IMR-90 (cell line): ENCODE data around the gene POLR3K. TPM values are rescaled to one million over a fixed set of nuclear protein-coding genes. Genes with fewer than 3 reads are reported as not detected.

Experiments
- ATAC-seq: fragments of 200-7000 bp; cut with Tn5 transposase; 2 replicates; pipeline ENCODE4 v1.9.1; 2020; ENCODE audit warnings: low read depth, mild to moderate bottlenecking, moderate library complexity
- BruUV-seq: library from RNA; stranded (reverse); fragments of 400-500 nt; replicated peaks from 2 replicates; lab custom pipeline; 2021; lab: Mats Ljungman, UMichigan
- CTCF ChIA-PET: fragments of 300-600 bp; formaldehyde crosslinking; extraction: SDS; loops from one replicate; lab custom pipeline; 2021; ENCODE audit warnings: antibody characterized with exemption; lab: Yijun Ruan, JAX
- POLR2A ChIA-PET: fragments of 300-600 bp; sonication (Branson Sonifier 250); formaldehyde crosslinking; loops from one replicate; lab custom pipeline; 2022; ENCODE audit warnings: antibody characterized with exemption; ENCODE audit not compliant: unreplicated experiment; lab: Charles Lee
- DNase-seq: peaks from one replicate; pipeline ENCODE4 v3.0.0; 2013
- H2AFZ ChIP-seq: replicated peaks from 2 replicates; pipeline ENCODE3; 2013; ENCODE audit warnings: low read length, mild to moderate bottlenecking; ENCODE audit not compliant: poor library complexity
- H2AK5ac ChIP-seq: 2 replicates; pipeline ENCODE4 v1.6.1; 2013; ENCODE audit warnings: low read depth, low read length, inconsistent platforms
- H2AK9ac ChIP-seq: replicated peaks from 2 replicates; pipeline ENCODE3; 2013; ENCODE audit warnings: mild to moderate bottlenecking, low read depth, low read length, moderate library complexity; ENCODE audit not compliant: poor library complexity
- H2BK120ac ChIP-seq: 2 replicates; pipeline ENCODE4 v1.6.1; 2013; ENCODE audit warnings: low read depth, low read length, inconsistent platforms
- H2BK15ac ChIP-seq: 3 replicates; pipeline ENCODE4 v1.6.1; 2013; ENCODE audit warnings: low read depth, low read length, inconsistent platforms
- H2BK20ac ChIP-seq: 2 replicates; pipeline ENCODE4 v1.6.1; 2013; ENCODE audit warnings: low read depth, mild to moderate bottlenecking, inconsistent platforms, low read length, moderate library complexity
- H2BK5ac ChIP-seq: 2 replicates; pipeline ENCODE4 v1.6.1; 2013; ENCODE audit warnings: mild to moderate bottlenecking, low read depth, low read length, inconsistent platforms; ENCODE audit not compliant: poor library complexity, severe bottlenecking
- H3K14ac ChIP-seq: replicated peaks from 2 replicates; pipeline ENCODE4 v1.6.1; 2013; ENCODE audit warnings: low read depth, low read length, inconsistent platforms
- H3K18ac ChIP-seq: 2 replicates; pipeline ENCODE4 v1.6.1; 2013; ENCODE audit warnings: low read depth, low read length, control low read depth
- H3K23ac ChIP-seq: 2 replicates; pipeline ENCODE4 v1.6.1; 2013; ENCODE audit warnings: low read depth, low read length, inconsistent platforms
- H3K27ac ChIP-seq: 2 replicates; pipeline ENCODE4 v1.5.1; 2013; ENCODE audit warnings: mild to moderate bottlenecking, control low read depth, low read length; ENCODE audit not compliant: insufficient read depth
- H3K27me3 ChIP-seq: 2 replicates; pipeline ENCODE4 v1.6.1; 2013; ENCODE audit warnings: low read length; ENCODE audit not compliant: control insufficient read depth, insufficient read depth
- H3K36me3 ChIP-seq: 2 replicates; pipeline ENCODE4 v1.6.1; 2013; ENCODE audit warnings: low read length, mixed read lengths; ENCODE audit not compliant: control insufficient read depth, insufficient read depth
- H3K4ac ChIP-seq: 2 replicates; pipeline ENCODE4 v1.6.1; 2013; ENCODE audit warnings: low read depth, low read length, inconsistent platforms
- H3K4me1 ChIP-seq: 2 replicates; pipeline ENCODE4 v1.6.1; 2013; ENCODE audit warnings: low read length, mixed read lengths; ENCODE audit not compliant: control insufficient read depth, insufficient read depth
- H3K4me2 ChIP-seq: 2 replicates; pipeline ENCODE4 v1.6.1; 2013; ENCODE audit warnings: low read depth, mild to moderate bottlenecking, control low read depth, low read length, moderate library complexity
- H3K4me3 ChIP-seq: 2 replicates; pipeline ENCODE4 v1.5.1; 2013; ENCODE audit warnings: low read depth, mild to moderate bottlenecking, control low read depth, low read length, moderate library complexity; ENCODE audit not compliant: insufficient read depth
- H3K56ac ChIP-seq: 2 replicates; pipeline ENCODE4 v1.6.1; 2013; ENCODE audit warnings: low read length, inconsistent platforms; ENCODE audit not compliant: insufficient read depth; ENCODE audit errors: extremely low read depth
- H3K79me1 ChIP-seq, 2 experiments: 2 replicates each; pipeline ENCODE4 v1.6.1; 2013; ENCODE audit warnings: low read length in 2 of 2, inconsistent platforms in 1 of 2, low read depth in 1 of 2
- H3K9ac ChIP-seq: 2 replicates; pipeline ENCODE4 v1.6.1; 2013; ENCODE audit warnings: low read depth, low read length, control low read depth
- H3K9me1 ChIP-seq: 2 replicates; pipeline ENCODE4 v1.6.1; 2013; ENCODE audit warnings: low read length, inconsistent platforms; ENCODE audit not compliant: insufficient read depth
- H3K9me3 ChIP-seq: 2 replicates; pipeline ENCODE4 v1.6.1; 2013; ENCODE audit warnings: low read length; ENCODE audit not compliant: control insufficient read depth, insufficient read depth
- H4K20me1 ChIP-seq: 2 replicates; pipeline ENCODE4 v1.6.1; 2013; ENCODE audit warnings: low read length, inconsistent platforms; ENCODE audit not compliant: insufficient read depth
- H4K5ac ChIP-seq: 2 replicates; pipeline ENCODE4 v1.6.1; 2013; ENCODE audit warnings: mild to moderate bottlenecking, low read depth, low read length, control low read depth
- H4K8ac ChIP-seq, 2 experiments: 2 replicates each; pipeline ENCODE4 v1.6.1; 2013; ENCODE audit warnings: low read depth in 2 of 2, low read length in 2 of 2, control low read depth in 1 of 2, inconsistent platforms in 1 of 2
- H4K91ac ChIP-seq: 2 replicates; pipeline ENCODE4 v1.6.1; 2013; ENCODE audit warnings: low read depth, low read length, inconsistent platforms; ENCODE audit not compliant: insufficient read depth
- CEBPB ChIP-seq: IDR thresholded peaks from 2 replicates; pipeline ENCODE4 v1.6.1; 2012; ENCODE audit warnings: low read depth, low read length, improper control_type of control experiment
- CHD1 ChIP-seq: IDR thresholded peaks from 2 replicates; pipeline ENCODE4 v1.6.1; 2012; ENCODE audit warnings: low read depth, low read length, improper control_type of control experiment
- FOS ChIP-seq: fragments of 150-350 bp; IDR thresholded peaks from 2 replicates; pipeline ENCODE4 v1.6.1; 2016; ENCODE audit warnings: low read depth, low read length
- MAFK ChIP-seq: IDR thresholded peaks from 2 replicates; pipeline ENCODE4 v1.6.1; 2012; ENCODE audit warnings: low read depth, low read length, improper control_type of control experiment
- MXI1 ChIP-seq: IDR thresholded peaks from 2 replicates; pipeline ENCODE4 v1.6.1; 2012; ENCODE audit warnings: low read depth, mild to moderate bottlenecking, low read length, moderate library complexity, borderline replicate concordance
- NFE2L2 ChIP-seq: fragments of 150-350 bp; IDR thresholded peaks from 2 replicates; pipeline ENCODE4 v1.6.1; 2016; ENCODE audit warnings: low read depth, mild to moderate bottlenecking, low read length
- RAD21 ChIP-seq: IDR thresholded peaks from 2 replicates; pipeline ENCODE4 v1.6.1; 2012; ENCODE audit warnings: low read length, improper control_type of control experiment
- RCOR1 ChIP-seq: IDR thresholded peaks from 2 replicates; pipeline ENCODE4 v1.6.1; 2012; ENCODE audit warnings: mild to moderate bottlenecking, low read length, improper control_type of control experiment; ENCODE audit not compliant: insufficient replicate concordance
- RFX5 ChIP-seq: IDR thresholded peaks from 2 replicates; pipeline ENCODE4 v1.8.0; 2012; ENCODE audit warnings: low read depth, mild to moderate bottlenecking, low read length, moderate library complexity
- SMC3 ChIP-seq: fragments of 150-350 bp; IDR thresholded peaks from 2 replicates; pipeline ENCODE4 v1.6.1; 2016; ENCODE audit warnings: low read depth, mild to moderate bottlenecking, antibody characterized with exemption, low read length, moderate library complexity
- WGBS, 2 experiments: methylation state at CpG; one replicate each; pipeline versions ENCODE4 v1.1.5 to v1.1.7; 2013; ENCODE audit warnings: missing lambda C conversion rate in 2 of 2; ENCODE audit not compliant: insufficient read length in 1 of 2; ENCODE audit errors: extremely low coverage in 2 of 2; 5-methylcytosine and 5-hydroxymethylcytosine counted together
- dilution Hi-C: fragments of 300-500 bp; cut with HindIII; formaldehyde crosslinking; loops from one replicate; pipeline ENCODE4 v1.14.3; 2018; ENCODE audit warnings: low sequenced_read_pairs; ENCODE audit not compliant: unreplicated experiment
- in situ Hi-C: fragments of 300-500 bp; cut with MboI; formaldehyde crosslinking; loops from 3 replicates; pipeline ENCODE4 v1.14.3; 2019; ENCODE audit warnings: low sequenced_read_pairs, inconsistent platforms, mixed read lengths
- intact Hi-C: fragments of 100-400 bp; cut with micrococcal nuclease; formaldehyde crosslinking; loops from 2 replicates; pipeline ENCODE4 v1.10.0; 2022
- polyA plus RNA-seq, 3 experiments: library from polyadenylated mRNA; depleted of rRNA; stranded (reverse); fragments of >200 nt; gene quantifications; 2 replicates each; pipeline ENCODE4 v1.2.3, GENCODE V29; 2012; ENCODE audit warnings: low replicate concordance in 1 of 3
- total RNA-seq: library from RNA; depleted of rRNA; stranded (reverse); fragments of >200 nt; gene quantifications from 2 replicates; pipeline ENCODE4 v1.2.3, GENCODE V29; 2012
- TF ChIP-seq, protein P1 (sequence below): conservative IDR thresholded peaks from 2 replicates; pipeline ENCODE4 v1.5.1; 2012; ENCODE audit warnings: mild to moderate bottlenecking, low read depth, low read length, improper control_type of control experiment
- TF ChIP-seq, protein P2 (sequence below): fragments of 150-350 bp; IDR thresholded peaks from 2 replicates; pipeline ENCODE4 v1.6.1; 2017; ENCODE audit warnings: mild to moderate bottlenecking, antibody characterized with exemption, low read length, low read depth

Gene POLR3K
- total and polyA plus RNA-seq, 2 of the 4 experiments (the other 2 are of a cell fraction), result 9.0 to 39.5 TPM

DNA sequence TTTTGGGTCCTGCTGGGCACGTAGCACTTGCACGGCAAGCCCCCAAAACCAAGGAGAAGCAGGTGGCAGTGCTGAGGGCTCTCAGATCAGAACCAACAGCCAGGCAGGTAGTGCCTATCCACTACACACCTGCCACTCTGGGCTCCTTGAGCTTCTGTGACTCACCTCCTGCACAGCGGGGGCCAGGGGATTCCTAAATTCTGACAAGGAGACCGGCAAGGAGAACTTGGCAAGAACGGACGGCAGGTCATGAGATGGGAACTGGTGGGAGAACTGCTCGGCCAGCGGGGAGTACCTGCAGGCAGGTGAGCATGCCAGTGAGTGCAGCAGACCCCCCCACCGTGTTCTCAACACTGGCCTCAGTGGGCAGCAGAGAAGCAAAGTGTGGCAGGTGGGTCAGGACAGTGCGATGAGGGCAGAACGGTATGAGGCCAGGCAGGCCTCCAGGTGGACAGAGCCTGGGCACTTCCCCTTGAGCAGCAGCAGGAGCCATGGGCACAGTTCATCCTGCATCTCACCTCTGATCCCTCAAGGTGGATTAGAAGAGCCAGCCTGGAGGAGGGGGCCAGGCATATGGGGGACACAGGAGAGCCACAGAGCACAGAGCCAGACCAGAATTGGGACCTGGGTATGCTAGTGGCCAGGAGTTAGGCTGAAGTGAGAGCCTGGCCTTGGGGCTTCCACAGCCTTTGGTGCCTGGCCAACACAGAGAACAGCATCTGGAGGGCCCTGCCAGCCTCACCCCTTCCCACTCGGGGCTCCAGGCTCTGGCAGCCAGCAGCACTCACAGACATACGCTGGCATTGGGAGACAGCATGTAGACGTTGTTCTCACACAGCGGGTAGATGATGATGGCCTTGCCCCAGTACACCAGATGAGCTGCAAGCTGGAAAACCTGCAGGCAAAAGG is 39.3 kb upstream of the POLR3K start:
- H3K36me3 ChIP-seq, result peaks cover 53% of the 10 kb centered on the region
- no peak overlapping the region for H4K5ac ChIP-seq
- H3K56ac ChIP-seq, result no peak overlapping the region
- H3K4me3 ChIP-seq, result no peak overlapping the region
- CTCF ChIA-PET, result no interaction called here
- in situ Hi-C loops, result no loop called here
- no peak overlapping the region for H3K4me2 ChIP-seq
- H3K79me1 ChIP-seq, result peaks cover 5 to 59% of the 10 kb centered on the region in 2 experiments; a peak in 3 of 4 replicates
- no peak overlapping the region for H2BK120ac ChIP-seq
- DNase-seq (no peak), ATAC-seq (no peak)
- H2AK5ac ChIP-seq, result no peak overlapping the region; the same call in 1 of the 2 replicates
- no peak overlapping the region for H4K8ac ChIP-seq
- POLR2A ChIA-PET, result no interaction called here
- dilution Hi-C loops, result no loop called here
- no TSS peak for BruUV-seq
- no peak overlapping the region for H2AFZ ChIP-seq
- no peak overlapping the region for H3K4ac ChIP-seq
- H4K91ac ChIP-seq, result no peak overlapping the region
- no peaks in the 10 kb centered on the region for H3K27me3 ChIP-seq
- no peak overlapping the region for H3K9ac ChIP-seq
- peaks cover 3% of the 10 kb centered on the region for H3K4me1 ChIP-seq
- no peaks in the 10 kb centered on the region for H3K9me3 ChIP-seq
- no peak overlapping the region for H3K23ac ChIP-seq
- no peak overlapping the region for H2BK5ac ChIP-seq
- H3K27ac ChIP-seq, result no peak overlapping the region
- H3K18ac ChIP-seq, result no peak overlapping the region
- WGBS, 2 experiments, result 84% methylated on average over 5 of the region's 15 CpGs; no CpG with 5 or more reads in 1 of the 2 experiments
- H2BK20ac ChIP-seq, result no peak overlapping the region
- H3K9me1 ChIP-seq, result 0 out of 2 replicates have a peak, but pooled peaks cover 3% of the 10 kb centered on the region
- TF ChIP-seq RFX5 (no peak), RAD21 (no peak), CHD1 (no peak), NFE2L2 (no peak), SMC3 (no peak), MAFK (no peak), FOS (no peak), CEBPB (no peak), RCOR1 (no peak), MXI1 (no peak)
- TF ChIP-seq, protein P1, sequence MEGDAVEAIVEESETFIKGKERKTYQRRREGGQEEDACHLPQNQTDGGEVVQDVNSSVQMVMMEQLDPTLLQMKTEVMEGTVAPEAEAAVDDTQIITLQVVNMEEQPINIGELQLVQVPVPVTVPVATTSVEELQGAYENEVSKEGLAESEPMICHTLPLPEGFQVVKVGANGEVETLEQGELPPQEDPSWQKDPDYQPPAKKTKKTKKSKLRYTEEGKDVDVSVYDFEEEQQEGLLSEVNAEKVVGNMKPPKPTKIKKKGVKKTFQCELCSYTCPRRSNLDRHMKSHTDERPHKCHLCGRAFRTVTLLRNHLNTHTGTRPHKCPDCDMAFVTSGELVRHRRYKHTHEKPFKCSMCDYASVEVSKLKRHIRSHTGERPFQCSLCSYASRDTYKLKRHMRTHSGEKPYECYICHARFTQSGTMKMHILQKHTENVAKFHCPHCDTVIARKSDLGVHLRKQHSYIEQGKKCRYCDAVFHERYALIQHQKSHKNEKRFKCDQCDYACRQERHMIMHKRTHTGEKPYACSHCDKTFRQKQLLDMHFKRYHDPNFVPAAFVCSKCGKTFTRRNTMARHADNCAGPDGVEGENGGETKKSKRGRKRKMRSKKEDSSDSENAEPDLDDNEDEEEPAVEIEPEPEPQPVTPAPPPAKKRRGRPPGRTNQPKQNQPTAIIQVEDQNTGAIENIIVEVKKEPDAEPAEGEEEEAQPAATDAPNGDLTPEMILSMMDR, result no peak
- TF ChIP-seq, protein P2, sequence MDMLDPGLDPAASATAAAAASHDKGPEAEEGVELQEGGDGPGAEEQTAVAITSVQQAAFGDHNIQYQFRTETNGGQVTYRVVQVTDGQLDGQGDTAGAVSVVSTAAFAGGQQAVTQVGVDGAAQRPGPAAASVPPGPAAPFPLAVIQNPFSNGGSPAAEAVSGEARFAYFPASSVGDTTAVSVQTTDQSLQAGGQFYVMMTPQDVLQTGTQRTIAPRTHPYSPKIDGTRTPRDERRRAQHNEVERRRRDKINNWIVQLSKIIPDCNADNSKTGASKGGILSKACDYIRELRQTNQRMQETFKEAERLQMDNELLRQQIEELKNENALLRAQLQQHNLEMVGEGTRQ, result no peak
- peak overlapping the region; percentile 59 for H2AK9ac ChIP-seq
- no peak overlapping the region for H3K14ac ChIP-seq
- intact Hi-C loops, result no loop called here
- no peak overlapping the region for H2BK15ac ChIP-seq
- H4K20me1 ChIP-seq, result peaks cover 23% of the 10 kb centered on the region
